Ishikawa (cell line): ENCODE measurements around the gene IFNA13.

Experiments used
- CEBPB ChIP-seq: IDR thresholded peaks from 2 replicates; pipeline ENCODE4 v1.6.1; 2012
- CREB1 ChIP-seq: IDR thresholded peaks from 2 replicates; pipeline ENCODE4 v1.6.1; 2012; ENCODE audit warnings: low read depth
- EGR1 ChIP-seq: IDR thresholded peaks from 2 replicates; pipeline ENCODE4 v1.6.1; 2012
- EP300 ChIP-seq: IDR thresholded peaks from 2 replicates; pipeline ENCODE4 v1.6.1; 2012; ENCODE audit warnings: borderline replicate concordance
- FOXM1 ChIP-seq: IDR thresholded peaks from 2 replicates; pipeline ENCODE4 v1.6.1; 2012; ENCODE audit warnings: low read depth, borderline replicate concordance
- MAX ChIP-seq: IDR thresholded peaks from 2 replicates; pipeline ENCODE4 v1.6.1; 2012
- NFIC ChIP-seq: IDR thresholded peaks from 2 replicates; pipeline ENCODE4 v1.6.1; 2012
- RAD21 ChIP-seq: IDR thresholded peaks from 2 replicates; pipeline ENCODE4 v1.6.1; 2012; ENCODE audit warnings: low read depth
- TAF1 ChIP-seq: IDR thresholded peaks from 2 replicates; pipeline ENCODE4 v1.6.1; 2012; ENCODE audit warnings: low read depth, mild to moderate bottlenecking
- TCF12 ChIP-seq: IDR thresholded peaks from 2 replicates; pipeline ENCODE4 v1.6.1; 2012; ENCODE audit warnings: low read depth
- TEAD4 ChIP-seq: IDR thresholded peaks from 2 replicates; pipeline ENCODE4 v1.6.1; 2012
- USF1 ChIP-seq: IDR thresholded peaks from 2 replicates; pipeline ENCODE4 v1.6.1; 2012
- YY1 ChIP-seq: IDR thresholded peaks from 2 replicates; pipeline ENCODE4 v1.6.1; 2012; ENCODE audit warnings: low read depth
- ZBTB7A ChIP-seq: IDR thresholded peaks from 2 replicates; pipeline ENCODE4 v1.6.1; 2012; ENCODE audit warnings: low read depth
- TF ChIP-seq, protein P1 (sequence below): IDR thresholded peaks from 2 replicates; pipeline ENCODE4 v1.6.1; 2012; ENCODE audit warnings: low read depth, mild to moderate bottlenecking

Gene IFNA13

GRCh38 chr9:21336457-21336856 is 31.4 kb downstream of the IFNA13 start:
- TF ChIP-seq ZBTB7A: no peak
- no peak for TF ChIP-seq TEAD4
- TF ChIP-seq EGR1: no peak
- no peak for TF ChIP-seq EP300
- no peak for TF ChIP-seq YY1
- TF ChIP-seq, protein P1, sequence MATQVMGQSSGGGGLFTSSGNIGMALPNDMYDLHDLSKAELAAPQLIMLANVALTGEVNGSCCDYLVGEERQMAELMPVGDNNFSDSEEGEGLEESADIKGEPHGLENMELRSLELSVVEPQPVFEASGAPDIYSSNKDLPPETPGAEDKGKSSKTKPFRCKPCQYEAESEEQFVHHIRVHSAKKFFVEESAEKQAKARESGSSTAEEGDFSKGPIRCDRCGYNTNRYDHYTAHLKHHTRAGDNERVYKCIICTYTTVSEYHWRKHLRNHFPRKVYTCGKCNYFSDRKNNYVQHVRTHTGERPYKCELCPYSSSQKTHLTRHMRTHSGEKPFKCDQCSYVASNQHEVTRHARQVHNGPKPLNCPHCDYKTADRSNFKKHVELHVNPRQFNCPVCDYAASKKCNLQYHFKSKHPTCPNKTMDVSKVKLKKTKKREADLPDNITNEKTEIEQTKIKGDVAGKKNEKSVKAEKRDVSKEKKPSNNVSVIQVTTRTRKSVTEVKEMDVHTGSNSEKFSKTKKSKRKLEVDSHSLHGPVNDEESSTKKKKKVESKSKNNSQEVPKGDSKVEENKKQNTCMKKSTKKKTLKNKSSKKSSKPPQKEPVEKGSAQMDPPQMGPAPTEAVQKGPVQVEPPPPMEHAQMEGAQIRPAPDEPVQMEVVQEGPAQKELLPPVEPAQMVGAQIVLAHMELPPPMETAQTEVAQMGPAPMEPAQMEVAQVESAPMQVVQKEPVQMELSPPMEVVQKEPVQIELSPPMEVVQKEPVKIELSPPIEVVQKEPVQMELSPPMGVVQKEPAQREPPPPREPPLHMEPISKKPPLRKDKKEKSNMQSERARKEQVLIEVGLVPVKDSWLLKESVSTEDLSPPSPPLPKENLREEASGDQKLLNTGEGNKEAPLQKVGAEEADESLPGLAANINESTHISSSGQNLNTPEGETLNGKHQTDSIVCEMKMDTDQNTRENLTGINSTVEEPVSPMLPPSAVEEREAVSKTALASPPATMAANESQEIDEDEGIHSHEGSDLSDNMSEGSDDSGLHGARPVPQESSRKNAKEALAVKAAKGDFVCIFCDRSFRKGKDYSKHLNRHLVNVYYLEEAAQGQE: no peak
- no peak for TF ChIP-seq TCF12
- no peak for TF ChIP-seq USF1

DNA sequence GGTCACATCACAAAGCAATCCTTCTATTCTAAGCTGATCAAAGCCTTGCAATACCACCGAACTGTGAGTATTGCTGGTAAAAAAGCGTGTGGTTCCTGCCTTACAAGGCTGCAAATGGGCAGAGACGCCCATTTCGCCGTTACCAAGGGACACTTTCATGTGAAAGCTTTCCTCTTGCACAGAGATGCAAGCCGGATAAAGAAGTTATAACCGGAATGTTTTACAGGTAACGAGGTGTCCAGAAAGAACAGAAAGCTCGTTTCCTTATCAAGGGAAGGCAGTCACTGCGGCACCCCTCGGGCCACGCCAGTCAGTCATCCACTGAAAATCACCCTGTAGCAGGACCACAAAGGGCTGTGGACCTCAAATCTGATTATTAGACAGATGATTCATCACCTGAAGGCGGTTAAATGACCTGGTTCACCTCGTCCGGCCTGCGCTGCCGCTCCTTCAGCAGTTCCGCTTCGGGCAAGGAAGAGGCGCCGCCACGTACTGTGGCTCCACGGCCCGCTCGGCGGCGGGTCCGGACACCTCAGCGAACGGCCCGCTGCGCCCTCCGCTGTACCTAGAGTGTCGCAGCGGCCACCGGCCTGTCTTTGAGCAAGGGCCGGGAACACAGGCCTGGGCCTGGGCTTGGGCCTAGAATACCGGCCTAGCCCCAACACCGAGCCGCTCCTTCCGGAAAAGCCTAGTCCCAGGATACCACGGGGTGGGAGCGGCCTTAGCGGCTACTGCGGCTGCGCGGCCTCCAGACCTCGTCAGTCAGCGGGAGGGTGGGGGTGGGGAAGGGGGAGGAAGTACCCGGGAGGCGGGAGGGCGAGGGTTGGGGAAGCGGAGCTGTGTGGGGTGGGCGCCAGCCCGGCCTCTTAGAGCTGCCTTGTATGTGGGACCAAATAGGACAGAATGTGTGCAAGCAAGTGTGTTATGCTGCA is 32.9 kb downstream of the IFNA13 start, which contains the start of gene KLHL9:
Gene KLHL9 (minus strand): TSS at position 704 of the 932 bp plus-strand sequence. CDS start 545 bp downstream, at position 159.
- 0 out of 2 replicates have a peak, but pooled peaks have one; percentile 21 for TF ChIP-seq TCF12
- TF ChIP-seq TAF1: peak; percentile 73
- no peak for TF ChIP-seq CREB1
- 0 out of 2 replicates have a peak, but pooled peaks have one; percentile 3 for TF ChIP-seq USF1

- TF ChIP-seq FOXM1 (no peak), MAX (no peak), NFIC (no peak), EP300 (no peak), TAF1 (no peak)
Observed at GRCh38 chr9:21333226-21333625, 34.6 kb downstream of the IFNA13 start.

DNA sequence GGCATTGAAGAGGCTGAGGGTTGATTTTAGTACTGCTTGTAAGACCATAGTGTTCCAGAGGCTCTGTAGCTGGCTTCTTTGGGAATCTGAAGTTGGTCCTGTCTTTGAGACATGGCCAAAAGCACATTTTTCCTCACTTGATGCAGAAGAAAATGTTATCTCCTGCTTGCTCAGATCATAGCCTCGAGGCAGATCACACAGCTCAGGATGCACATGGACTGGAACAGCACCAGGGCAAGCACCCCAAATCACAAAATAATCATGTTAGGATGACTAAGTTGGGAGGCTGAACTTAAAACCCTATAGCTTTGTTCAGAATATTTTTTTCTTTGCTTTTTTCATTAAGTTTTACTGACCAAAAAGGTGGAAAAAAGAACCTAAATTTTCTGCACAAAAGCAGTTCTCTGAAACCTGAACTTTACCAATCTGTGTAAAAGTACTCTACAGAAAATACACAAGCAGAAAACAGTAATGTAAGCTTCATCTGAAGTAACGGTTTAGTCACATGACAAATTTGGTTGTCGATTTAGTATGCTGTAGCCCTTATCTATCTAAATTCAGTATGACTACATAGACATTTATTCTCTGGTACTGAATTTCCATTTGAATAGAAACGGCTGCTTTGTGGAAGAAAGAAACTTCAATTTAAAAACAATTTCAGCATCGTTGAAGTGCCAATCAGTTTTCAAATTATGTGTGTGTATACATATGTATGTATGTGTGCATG is 36.0 kb downstream of the IFNA13 start:
- no peak for TF ChIP-seq MAX
- no peak for TF ChIP-seq EP300
- no peak for TF ChIP-seq USF1
- TF ChIP-seq CEBPB: no peak

- TF ChIP-seq ZBTB7A (no peak), RAD21 (peak; percentile 57), USF1 (no peak), YY1 (no peak)
Observed at GRCh38 chr9:21326526-21327139, 41.2 kb downstream of the IFNA13 start.

DNA sequence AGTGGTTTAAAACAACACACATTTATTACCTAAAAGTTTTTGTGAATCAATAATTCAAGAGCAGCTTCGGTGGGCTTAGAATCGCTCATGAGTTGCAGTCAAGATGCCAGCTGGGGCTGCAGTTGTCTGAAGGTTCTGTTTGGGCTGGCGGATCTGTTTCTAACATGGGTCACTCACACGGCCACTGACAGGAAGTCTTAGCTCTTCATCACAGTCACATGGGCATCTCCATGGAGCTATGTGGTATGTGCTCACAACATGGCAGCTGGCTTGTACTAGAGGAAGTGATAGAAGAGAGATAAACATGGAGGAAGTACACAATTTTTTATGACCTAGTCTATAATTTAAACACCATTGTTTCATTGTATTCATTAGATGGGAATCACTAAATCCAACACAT is 43.8 kb downstream of the IFNA13 start:
- no peak for TF ChIP-seq TEAD4
- no peak for TF ChIP-seq MAX
- TF ChIP-seq TAF1: no peak

- TF ChIP-seq, protein P1: no peak
- TF ChIP-seq NFIC: no peak
- TF ChIP-seq TEAD4: no peak
- no peak for TF ChIP-seq TAF1
Observed at GRCh38 chr9:21322911-21323461, 44.9 kb downstream of the IFNA13 start.
